IMR-90 (cell line): ENCODE data around the gene DGKQ. TPM values are rescaled to one million over a fixed set of nuclear protein-coding genes. Genes with fewer than 3 reads are reported as not detected.

Experiments
- ATAC-seq: fragments of 200-7000 bp; cut with Tn5 transposase; 2 replicates; pipeline ENCODE4 v1.9.1; 2020; ENCODE audit warnings: low read depth, mild to moderate bottlenecking, moderate library complexity
- BruUV-seq: library from RNA; stranded (reverse); fragments of 400-500 nt; replicated peaks from 2 replicates; lab custom pipeline; 2021; lab: Mats Ljungman, UMichigan
- CTCF ChIA-PET: fragments of 300-600 bp; formaldehyde crosslinking; extraction: SDS; loops from one replicate; lab custom pipeline; 2021; ENCODE audit warnings: antibody characterized with exemption; lab: Yijun Ruan, JAX
- POLR2A ChIA-PET: fragments of 300-600 bp; sonication (Branson Sonifier 250); formaldehyde crosslinking; loops from one replicate; lab custom pipeline; 2022; ENCODE audit warnings: antibody characterized with exemption; ENCODE audit not compliant: unreplicated experiment; lab: Charles Lee
- DNase-seq: peaks from one replicate; pipeline ENCODE4 v3.0.0; 2013
- H2AFZ ChIP-seq: replicated peaks from 2 replicates; pipeline ENCODE3; 2013; ENCODE audit warnings: low read length, mild to moderate bottlenecking; ENCODE audit not compliant: poor library complexity
- H2AK5ac ChIP-seq: 2 replicates; pipeline ENCODE4 v1.6.1; 2013; ENCODE audit warnings: low read depth, low read length, inconsistent platforms
- H2AK9ac ChIP-seq: replicated peaks from 2 replicates; pipeline ENCODE3; 2013; ENCODE audit warnings: mild to moderate bottlenecking, low read depth, low read length, moderate library complexity; ENCODE audit not compliant: poor library complexity
- H2BK120ac ChIP-seq: 2 replicates; pipeline ENCODE4 v1.6.1; 2013; ENCODE audit warnings: low read depth, low read length, inconsistent platforms
- H2BK15ac ChIP-seq: 3 replicates; pipeline ENCODE4 v1.6.1; 2013; ENCODE audit warnings: low read depth, low read length, inconsistent platforms
- H2BK20ac ChIP-seq: 2 replicates; pipeline ENCODE4 v1.6.1; 2013; ENCODE audit warnings: low read depth, mild to moderate bottlenecking, inconsistent platforms, low read length, moderate library complexity
- H2BK5ac ChIP-seq: 2 replicates; pipeline ENCODE4 v1.6.1; 2013; ENCODE audit warnings: mild to moderate bottlenecking, low read depth, low read length, inconsistent platforms; ENCODE audit not compliant: poor library complexity, severe bottlenecking
- H3K14ac ChIP-seq: replicated peaks from 2 replicates; pipeline ENCODE4 v1.6.1; 2013; ENCODE audit warnings: low read depth, low read length, inconsistent platforms
- H3K18ac ChIP-seq: 2 replicates; pipeline ENCODE4 v1.6.1; 2013; ENCODE audit warnings: low read depth, low read length, control low read depth
- H3K23ac ChIP-seq: 2 replicates; pipeline ENCODE4 v1.6.1; 2013; ENCODE audit warnings: low read depth, low read length, inconsistent platforms
- H3K27ac ChIP-seq: 2 replicates; pipeline ENCODE4 v1.5.1; 2013; ENCODE audit warnings: mild to moderate bottlenecking, control low read depth, low read length; ENCODE audit not compliant: insufficient read depth
- H3K27me3 ChIP-seq: 2 replicates; pipeline ENCODE4 v1.6.1; 2013; ENCODE audit warnings: low read length; ENCODE audit not compliant: control insufficient read depth, insufficient read depth
- H3K36me3 ChIP-seq: 2 replicates; pipeline ENCODE4 v1.6.1; 2013; ENCODE audit warnings: low read length, mixed read lengths; ENCODE audit not compliant: control insufficient read depth, insufficient read depth
- H3K4ac ChIP-seq: 2 replicates; pipeline ENCODE4 v1.6.1; 2013; ENCODE audit warnings: low read depth, low read length, inconsistent platforms
- H3K4me1 ChIP-seq: 2 replicates; pipeline ENCODE4 v1.6.1; 2013; ENCODE audit warnings: low read length, mixed read lengths; ENCODE audit not compliant: control insufficient read depth, insufficient read depth
- H3K4me2 ChIP-seq: 2 replicates; pipeline ENCODE4 v1.6.1; 2013; ENCODE audit warnings: low read depth, mild to moderate bottlenecking, control low read depth, low read length, moderate library complexity
- H3K4me3 ChIP-seq: 2 replicates; pipeline ENCODE4 v1.5.1; 2013; ENCODE audit warnings: low read depth, mild to moderate bottlenecking, control low read depth, low read length, moderate library complexity; ENCODE audit not compliant: insufficient read depth
- H3K56ac ChIP-seq: 2 replicates; pipeline ENCODE4 v1.6.1; 2013; ENCODE audit warnings: low read length, inconsistent platforms; ENCODE audit not compliant: insufficient read depth; ENCODE audit errors: extremely low read depth
- H3K79me1 ChIP-seq, 2 experiments: 2 replicates each; pipeline ENCODE4 v1.6.1; 2013; ENCODE audit warnings: low read length in 2 of 2, inconsistent platforms in 1 of 2, low read depth in 1 of 2
- H3K9ac ChIP-seq: 2 replicates; pipeline ENCODE4 v1.6.1; 2013; ENCODE audit warnings: low read depth, low read length, control low read depth
- H3K9me1 ChIP-seq: 2 replicates; pipeline ENCODE4 v1.6.1; 2013; ENCODE audit warnings: low read length, inconsistent platforms; ENCODE audit not compliant: insufficient read depth
- H3K9me3 ChIP-seq: 2 replicates; pipeline ENCODE4 v1.6.1; 2013; ENCODE audit warnings: low read length; ENCODE audit not compliant: control insufficient read depth, insufficient read depth
- H4K20me1 ChIP-seq: 2 replicates; pipeline ENCODE4 v1.6.1; 2013; ENCODE audit warnings: low read length, inconsistent platforms; ENCODE audit not compliant: insufficient read depth
- H4K5ac ChIP-seq: 2 replicates; pipeline ENCODE4 v1.6.1; 2013; ENCODE audit warnings: mild to moderate bottlenecking, low read depth, low read length, control low read depth
- H4K8ac ChIP-seq, 2 experiments: 2 replicates each; pipeline ENCODE4 v1.6.1; 2013; ENCODE audit warnings: low read depth in 2 of 2, low read length in 2 of 2, control low read depth in 1 of 2, inconsistent platforms in 1 of 2
- H4K91ac ChIP-seq: 2 replicates; pipeline ENCODE4 v1.6.1; 2013; ENCODE audit warnings: low read depth, low read length, inconsistent platforms; ENCODE audit not compliant: insufficient read depth
- MAZ ChIP-seq: IDR thresholded peaks from 2 replicates; pipeline ENCODE4 v1.6.1; 2012; ENCODE audit warnings: low read depth, mild to moderate bottlenecking, low read length, improper control_type of control experiment, moderate library complexity, borderline replicate concordance
- SMC3 ChIP-seq: fragments of 150-350 bp; IDR thresholded peaks from 2 replicates; pipeline ENCODE4 v1.6.1; 2016; ENCODE audit warnings: low read depth, mild to moderate bottlenecking, antibody characterized with exemption, low read length, moderate library complexity
- WGBS, 2 experiments: methylation state at CpG; one replicate each; pipeline versions ENCODE4 v1.1.5 to v1.1.7; 2013; ENCODE audit warnings: missing lambda C conversion rate in 2 of 2; ENCODE audit not compliant: insufficient read length in 1 of 2; ENCODE audit errors: extremely low coverage in 2 of 2; 5-methylcytosine and 5-hydroxymethylcytosine counted together
- dilution Hi-C: fragments of 300-500 bp; cut with HindIII; formaldehyde crosslinking; loops from one replicate; pipeline ENCODE4 v1.14.3; 2018; ENCODE audit warnings: low sequenced_read_pairs; ENCODE audit not compliant: unreplicated experiment
- in situ Hi-C: fragments of 300-500 bp; cut with MboI; formaldehyde crosslinking; loops from 3 replicates; pipeline ENCODE4 v1.14.3; 2019; ENCODE audit warnings: low sequenced_read_pairs, inconsistent platforms, mixed read lengths
- intact Hi-C: fragments of 100-400 bp; cut with micrococcal nuclease; formaldehyde crosslinking; loops from 2 replicates; pipeline ENCODE4 v1.10.0; 2022
- polyA plus RNA-seq, 3 experiments: library from polyadenylated mRNA; depleted of rRNA; stranded (reverse); fragments of >200 nt; gene quantifications; 2 replicates each; pipeline ENCODE4 v1.2.3, GENCODE V29; 2012; ENCODE audit warnings: low replicate concordance in 1 of 3
- total RNA-seq: library from RNA; depleted of rRNA; stranded (reverse); fragments of >200 nt; gene quantifications from 2 replicates; pipeline ENCODE4 v1.2.3, GENCODE V29; 2012

Gene DGKQ
- total and polyA plus RNA-seq, 2 of the 4 experiments (the other 2 are of a cell fraction) = 4.3 to 15.6 TPM

DNA sequence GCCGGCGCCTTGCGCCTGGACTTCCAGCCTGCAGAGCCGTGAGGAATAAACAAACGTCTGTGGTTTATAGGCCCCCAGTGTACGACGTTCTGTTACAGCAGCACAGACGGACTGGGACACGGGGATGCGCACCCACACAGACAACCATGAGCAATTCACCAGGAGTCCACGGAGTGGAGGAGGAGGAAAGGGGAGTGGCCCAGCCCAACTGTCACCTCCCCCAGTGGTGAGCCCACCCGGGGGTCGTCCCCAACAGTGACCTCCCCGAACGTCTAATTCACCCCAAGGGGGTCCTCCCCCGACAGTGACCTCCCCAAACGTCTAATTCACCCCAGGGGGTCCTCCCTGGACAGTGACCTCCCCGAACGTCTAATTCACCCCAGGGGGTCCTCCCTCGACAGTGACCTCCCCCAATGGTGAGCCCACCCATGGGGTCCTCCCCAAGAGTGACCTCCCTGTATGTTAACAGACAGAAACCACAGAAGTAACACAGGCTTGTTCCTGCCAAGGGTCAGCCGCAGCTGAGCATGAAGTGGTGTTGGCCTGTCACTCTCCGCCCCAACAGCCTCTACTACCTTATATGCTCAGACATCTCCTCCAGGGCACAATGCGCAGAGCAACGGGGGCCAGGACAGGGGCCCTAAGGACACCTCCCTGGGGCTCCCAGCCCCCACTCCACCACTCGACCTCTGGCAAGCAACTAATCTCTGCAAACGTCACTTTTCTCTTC lies 47.4 kb downstream of the DGKQ start:
- in situ Hi-C loops = no loop called here
- Histone ChIP-seq H2BK120ac (no peak overlapping the region), H4K5ac (no peak overlapping the region), H3K36me3 (peaks cover 7% of the 10 kb centered on the region; the same call in 1 of the 2 replicates), H3K9me1 (peaks cover 23% of the 10 kb centered on the region), H2BK15ac (no peak overlapping the region), H4K8ac (no peak overlapping the region), H3K4me1 (peaks cover 20% of the 10 kb centered on the region), H2AFZ (no peak overlapping the region), H3K27ac (no peak overlapping the region), H2AK9ac (no peak overlapping the region), H3K23ac (no peak overlapping the region), H3K56ac (no peak overlapping the region), H2BK20ac (no peak overlapping the region), H3K27me3 (no peaks in the 10 kb centered on the region), H4K20me1 (peaks cover 88% of the 10 kb centered on the region), H3K9ac (no peak overlapping the region), H3K14ac (no peak overlapping the region), H3K4me2 (no peak overlapping the region), H2BK5ac (no peak overlapping the region), H3K9me3 (no peaks in the 10 kb centered on the region), H3K4me3 (no peak overlapping the region), H2AK5ac (no peak overlapping the region), H3K18ac (no peak overlapping the region), H4K91ac (no peak overlapping the region), H3K79me1 (peaks cover 11 to 76% of the 10 kb centered on the region in 2 experiments; a peak in 2 of 4 replicates), H3K4ac (no peak overlapping the region)
- POLR2A ChIA-PET = no interaction called here
- ATAC-seq = no peak
- dilution Hi-C loops = no loop called here
- BruUV-seq = no TSS peak
- CTCF ChIA-PET = no interaction called here
- 57% methylated on average over 10 of the region's 26 CpGs; no CpG with 5 or more reads in 1 of the 2 experiments for WGBS, 2 experiments
- no peak for TF ChIP-seq MAZ
- no peak for TF ChIP-seq SMC3
- DNase-seq = no peak
- intact Hi-C loops = no loop called here
